H1 (cell line): ENCODE data around the gene PRRG1. TPM values are rescaled to one million over a fixed set of nuclear protein-coding genes. Genes with fewer than 3 reads are reported as not detected.

Source experiments
- CTCF ChIA-PET: fragments of 300-600 bp; sonication (Branson Sonifier 250); formaldehyde crosslinking; loops from one replicate; lab custom pipeline; 2021; ENCODE audit not compliant: partially characterized antibody; lab: Charles Lee
- POLR2A ChIA-PET: fragments of 300-600 bp; sonication (Branson Sonifier 250); formaldehyde crosslinking; loops from one replicate; lab custom pipeline; 2021; ENCODE audit warnings: inconsistent platforms; ENCODE audit not compliant: partially characterized antibody; lab: Charles Lee
- DNase-seq, 2 experiments: peaks; one replicate each; pipeline versions ENCODE4 v3.0.0 to v3.0.0-alpha.2; 2010 to 2022; ENCODE audit warnings: low spot score in 2 of 2, low read depth in 1 of 2, mixed read lengths in 1 of 2
- FAIRE-seq: peaks from 2 replicates; lab custom pipeline; 2011; peaks lifted over from hg19 to GRCh38; lab: Jason Lieb, UNC
- H2AFZ ChIP-seq: 2 replicates; pipeline ENCODE4 v1.8.1; 2012; ENCODE audit warnings: low read length, inconsistent platforms
- H2AK5ac ChIP-seq: 2 replicates; pipeline ENCODE4 v1.6.1; 2013; ENCODE audit warnings: low read depth, low read length
- H2BK120ac ChIP-seq: replicated peaks from 2 replicates; pipeline ENCODE3; 2013; ENCODE audit warnings: low read depth, low read length, inconsistent platforms
- H2BK12ac ChIP-seq: 2 replicates; pipeline ENCODE4 v1.6.1; 2013; ENCODE audit warnings: low read depth, low read length
- H2BK15ac ChIP-seq: 2 replicates; pipeline ENCODE4 v1.6.1; 2013; ENCODE audit warnings: low read length
- H2BK20ac ChIP-seq: 2 replicates; pipeline ENCODE4 v1.6.1; 2013; ENCODE audit warnings: low read length
- H2BK5ac ChIP-seq: 2 replicates; pipeline ENCODE4 v1.6.1; 2013; ENCODE audit warnings: low read depth, low read length
- H3K14ac ChIP-seq: 2 replicates; pipeline ENCODE4 v1.6.1; 2013; ENCODE audit warnings: inconsistent platforms; ENCODE audit not compliant: insufficient read length
- H3K18ac ChIP-seq: 2 replicates; pipeline ENCODE4 v1.6.1; 2013; ENCODE audit warnings: low read length; ENCODE audit errors: extremely low read depth
- H3K23ac ChIP-seq: 2 replicates; pipeline ENCODE4 v1.6.1; 2013; ENCODE audit warnings: inconsistent platforms; ENCODE audit not compliant: insufficient read length
- H3K23me2 ChIP-seq: 2 replicates; pipeline ENCODE4 v1.6.1; 2013; ENCODE audit warnings: low read depth, low read length
- H3K27ac ChIP-seq: 2 replicates; pipeline ENCODE4 v1.6.1; 2011; ENCODE audit warnings: low read depth, low read length, inconsistent platforms
- H3K27me3 ChIP-seq, 4 experiments: replicated peaks in 1 of 4; 1 replicate in 1 of 4; 2 replicates in 3 of 4; pipeline versions ENCODE4 v1.6.1 to v1.8.1; 2011 to 2013; ENCODE audit warnings: low read length in 3 of 4, mild to moderate bottlenecking in 3 of 4, inconsistent platforms in 2 of 4, mixed read lengths in 2 of 4, moderate library complexity in 1 of 4; ENCODE audit not compliant: control insufficient read depth in 3 of 4, insufficient read depth in 3 of 4; ENCODE audit errors: extremely low read depth in 1 of 4
- H3K36me3 ChIP-seq, 4 experiments: 2 replicates each; pipeline versions ENCODE4 v1.6.1 to v1.8.1; 2011 to 2013; ENCODE audit warnings: mild to moderate bottlenecking in 4 of 4, low read length in 3 of 4, moderate library complexity in 2 of 4, control low read depth in 1 of 4, inconsistent platforms in 1 of 4; ENCODE audit not compliant: insufficient read depth in 4 of 4, control insufficient read depth in 2 of 4
- H3K4ac ChIP-seq: replicated peaks from 2 replicates; pipeline ENCODE3; 2013; ENCODE audit warnings: low read length, low read depth, mixed read lengths, inconsistent platforms; ENCODE audit not compliant: insufficient read length
- H3K4me1 ChIP-seq, 4 experiments: replicated peaks in 1 of 4; 1 replicate in 1 of 4; 2 replicates in 3 of 4; pipeline versions ENCODE4 v1.6.1 to v1.8.1; 2011 to 2013; ENCODE audit warnings: low read length in 3 of 4, inconsistent platforms in 2 of 4, mixed read lengths in 1 of 4; ENCODE audit not compliant: insufficient read depth in 4 of 4, control insufficient read depth in 3 of 4
- H3K4me2 ChIP-seq, 2 experiments: 2 replicates each; pipeline versions ENCODE4 v1.6.1 to v1.8.1; 2011 to 2013; ENCODE audit warnings: low read depth in 2 of 2, low read length in 2 of 2, control low read depth in 1 of 2, inconsistent platforms in 1 of 2, mild to moderate bottlenecking in 1 of 2; ENCODE audit not compliant: insufficient read depth in 1 of 2
- H3K4me3 ChIP-seq, 4 experiments: fragments of 200-600, 300-600 bp in 1 of 4; sonication (generic), shearing (Covaris generic), sonication (Bioruptor Twin) in 1 of 4; 2 replicates each; pipeline versions ENCODE4 v1.5.1 to v1.8.1; 2011 to 2016; ENCODE audit warnings: low read length in 4 of 4, low read depth in 3 of 4, control low read depth in 2 of 4, inconsistent platforms in 2 of 4, mild to moderate bottlenecking in 2 of 4, mixed read lengths in 1 of 4, moderate library complexity in 1 of 4; ENCODE audit not compliant: insufficient read depth in 2 of 4; ENCODE audit errors: extremely low read depth in 1 of 4
- H3K56ac ChIP-seq: replicated peaks from 2 replicates; pipeline ENCODE3; 2013; ENCODE audit warnings: low read depth, mild to moderate bottlenecking, mixed read lengths, low read length, inconsistent platforms; ENCODE audit not compliant: insufficient read length
- H3K79me1 ChIP-seq: 2 replicates; pipeline ENCODE4 v1.6.1; 2013; ENCODE audit warnings: low read depth, low read length, control low read depth
- H3K79me2 ChIP-seq, 2 experiments: 2 replicates each; pipeline versions ENCODE4 v1.6.1 to v1.8.1; 2012 to 2013; ENCODE audit warnings: low read length in 2 of 2, mild to moderate bottlenecking in 2 of 2, inconsistent platforms in 1 of 2; ENCODE audit not compliant: insufficient read depth in 2 of 2, control insufficient read depth in 1 of 2
- H3K9ac ChIP-seq, 4 experiments: replicated peaks in 1 of 4; 1 replicate in 1 of 4; 2 replicates in 3 of 4; pipeline versions ENCODE4 v1.6.1 to v1.8.1; 2011 to 2013; ENCODE audit warnings: low read depth in 3 of 4, low read length in 3 of 4, control low read depth in 2 of 4, mild to moderate bottlenecking in 2 of 4, moderate library complexity in 2 of 4, inconsistent platforms in 1 of 4; ENCODE audit errors: extremely low read depth in 1 of 4
- H3K9me3 ChIP-seq, 2 experiments: 2 replicates each; pipeline versions ENCODE4 v1.6.1 to v1.8.1; 2012 to 2013; ENCODE audit warnings: mild to moderate bottlenecking in 2 of 2, moderate library complexity in 2 of 2, control low read depth in 1 of 2, inconsistent platforms in 1 of 2, low read depth in 1 of 2, low read length in 1 of 2, mixed read lengths in 1 of 2; ENCODE audit not compliant: insufficient read depth in 2 of 2
- H4K20me1 ChIP-seq, 2 experiments: replicated peaks in 1 of 2; 2 replicates each; pipeline versions ENCODE3 to v1.8.1; 2011 to 2013; ENCODE audit warnings: inconsistent platforms in 2 of 2, low read length in 2 of 2, mild to moderate bottlenecking in 1 of 2; ENCODE audit not compliant: insufficient read depth in 2 of 2, control insufficient read depth in 1 of 2
- H4K5ac ChIP-seq: 2 replicates; pipeline ENCODE4 v1.6.1; 2013; ENCODE audit warnings: low read length, low read depth, mixed read lengths, inconsistent platforms; ENCODE audit not compliant: insufficient read length
- H4K8ac ChIP-seq: 2 replicates; pipeline ENCODE4 v1.8.0; 2013; ENCODE audit warnings: mild to moderate bottlenecking, moderate library complexity, low read length, inconsistent platforms; ENCODE audit not compliant: insufficient read depth; ENCODE audit errors: extremely low read depth
- H4K91ac ChIP-seq: replicated peaks from 2 replicates; pipeline ENCODE3; 2013; ENCODE audit warnings: low read length, mixed read lengths, inconsistent platforms; ENCODE audit not compliant: insufficient read length
- BACH1 ChIP-seq: IDR thresholded peaks from 2 replicates; pipeline ENCODE4 v1.6.1; 2012; ENCODE audit warnings: low read length, improper control_type of control experiment
- GTF2F1 ChIP-seq: IDR thresholded peaks from 2 replicates; pipeline ENCODE4 v1.6.1; 2012; ENCODE audit warnings: low read depth, low read length, improper control_type of control experiment, borderline replicate concordance
- KDM1A ChIP-seq: fragments of 200-600, 300-600 bp; sonication (generic); IDR thresholded peaks from 2 replicates; pipeline ENCODE4 v1.7.1; 2016; ENCODE audit warnings: mild to moderate bottlenecking, low read length, borderline replicate concordance
- RBBP5 ChIP-seq: IDR thresholded peaks from 2 replicates; pipeline ENCODE4 v1.7.1; 2012; ENCODE audit warnings: low read depth, mild to moderate bottlenecking, inconsistent platforms, low read length, moderate library complexity, borderline replicate concordance
- SIRT6 ChIP-seq: IDR thresholded peaks from one replicate; pipeline ENCODE4 v1.7.1; 2012; ENCODE audit warnings: low read length, inconsistent platforms
- SP4 ChIP-seq: IDR thresholded peaks from 2 replicates; pipeline ENCODE4 v1.6.1; 2012; ENCODE audit warnings: low read length, inconsistent platforms
- TEAD4 ChIP-seq: IDR thresholded peaks from 2 replicates; pipeline ENCODE4 v1.6.1; 2012; ENCODE audit warnings: low read depth, low read length, inconsistent platforms, mixed read lengths
- WGBS, 2 experiments: shearing (Covaris generic) in 1 of 2; methylation state at CpG; one replicate each; pipeline versions ENCODE4 v1.1.6 to v1.1.7; 2013 to 2015; ENCODE audit warnings: low lambda C conversion rate in 2 of 2, mixed read lengths in 2 of 2, inconsistent platforms in 1 of 2, low coverage in 1 of 2, missing lambda C conversion rate in 1 of 2; ENCODE audit not compliant: insufficient replicate concordance in 2 of 2, insufficient coverage in 1 of 2, insufficient read length in 1 of 2; ENCODE audit errors: extremely low coverage in 1 of 2, missing lambda C conversion rate in 1 of 2; 5-methylcytosine and 5-hydroxymethylcytosine counted together
- polyA plus RNA-seq, 7 experiments: library from polyadenylated mRNA; depleted of rRNA in 3 of 7; stranded (reverse) in 5 of 7; unstranded in 2 of 7; fragments of >200 nt in 5 of 7; fragments of 200-250 nt in 2 of 7; gene quantifications; 1 replicate in 5 of 7; 2 replicates in 1 of 7; 4 replicates in 1 of 7; pipeline versions ENCODE4 v1.2.1 to v1.2.3, GENCODE V29; 2011 to 2013; ENCODE audit warnings: missing spikeins in 2 of 7, mixed read lengths in 2 of 7
- total RNA-seq: library from RNA; stranded (reverse); fragmentation: NEBNext Ultra II Directional; extraction: Animal tissue kit (Norgen Biotek cat#: 25700); gene quantifications from 2 replicates; pipeline ENCODE4 v1.2.1, GENCODE V29; 2021
- TF ChIP-seq, protein P1 (sequence below), 3 experiments: IDR thresholded peaks; 1 replicate in 2 of 3; 2 replicates in 1 of 3; pipeline versions ENCODE4 v1.5.1 to v1.6.1; 2011; ENCODE audit warnings: low read length in 3 of 3, mild to moderate bottlenecking in 3 of 3, inconsistent platforms in 2 of 3, low read depth in 1 of 3, moderate library complexity in 1 of 3; ENCODE audit not compliant: insufficient read depth in 1 of 3; ENCODE audit errors: control extremely low read depth in 1 of 3

Gene PRRG1
- total and polyA plus RNA-seq, 2 of the 8 experiments (the other 6 are each of a cell fraction or from before 2014, with no cell fraction given): 10.2 to 10.5 TPM

DNA sequence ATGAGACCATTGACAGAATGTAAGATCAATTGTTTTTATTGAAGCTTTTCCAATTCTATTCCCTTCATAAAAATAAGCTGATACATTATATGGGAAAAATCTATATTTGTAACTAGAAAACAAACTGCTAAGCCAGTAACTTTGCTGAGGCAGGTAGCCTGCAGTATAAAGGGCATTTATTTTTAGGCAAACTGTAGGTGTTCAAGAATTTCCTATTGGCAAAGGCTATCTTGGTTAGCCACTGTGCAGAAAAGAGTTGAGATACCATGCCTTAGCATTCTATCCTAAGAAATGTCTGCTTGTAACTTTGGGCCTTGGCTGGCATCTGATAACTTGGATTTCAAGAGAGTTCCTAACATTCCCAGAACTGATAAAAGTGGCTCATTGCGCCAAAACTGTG lies 18.5 kb upstream of the PRRG1 start:
- Histone ChIP-seq H4K20me1 (no peaks in the 10 kb centered on the region), H3K4me2 (no peak overlapping the region), H4K8ac (no peak overlapping the region), H3K4ac (no peak overlapping the region), H2AK5ac (no peak overlapping the region), H4K5ac (no peak overlapping the region), H2BK20ac (no peak overlapping the region), H3K9me3 (no peaks in the 10 kb centered on the region), H2BK12ac (no peak overlapping the region), H3K23me2 (no peaks in the 10 kb centered on the region), H3K4me3 (no peak overlapping the region), H2BK15ac (no peak overlapping the region), H3K56ac (no peak overlapping the region), H3K27me3 (no peaks in the 10 kb centered on the region), H2BK5ac (no peak overlapping the region), H3K27ac (no peak overlapping the region), H3K14ac (no peak overlapping the region), H3K23ac (no peak overlapping the region), H4K91ac (no peak overlapping the region), H3K4me1 (no peaks in the 10 kb centered on the region), H3K79me2 (no peaks in the 10 kb centered on the region), H3K9ac (no peak overlapping the region), H3K18ac (no peak overlapping the region), H2BK120ac (no peak overlapping the region), H3K79me1 (no peaks in the 10 kb centered on the region), H2AFZ (no peak overlapping the region), H3K36me3 (no peaks in the 10 kb centered on the region)
- ChIA-PET POLR2A (no interaction called here), CTCF (no interaction called here)
- no peak for FAIRE-seq
- DNase-seq: no peak
- WGBS, 2 experiments: 100% methylated on average over 1 of the region's 1 CpG; no CpG with 5 or more reads in 1 of the 2 experiments
- TF ChIP-seq SIRT6: no peak
- no peak for TF ChIP-seq SP4
- no peak for TF ChIP-seq RBBP5
- no peak for TF ChIP-seq BACH1
- TF ChIP-seq GTF2F1: no peak
- no peak for TF ChIP-seq KDM1A
- TF ChIP-seq, protein P1, sequence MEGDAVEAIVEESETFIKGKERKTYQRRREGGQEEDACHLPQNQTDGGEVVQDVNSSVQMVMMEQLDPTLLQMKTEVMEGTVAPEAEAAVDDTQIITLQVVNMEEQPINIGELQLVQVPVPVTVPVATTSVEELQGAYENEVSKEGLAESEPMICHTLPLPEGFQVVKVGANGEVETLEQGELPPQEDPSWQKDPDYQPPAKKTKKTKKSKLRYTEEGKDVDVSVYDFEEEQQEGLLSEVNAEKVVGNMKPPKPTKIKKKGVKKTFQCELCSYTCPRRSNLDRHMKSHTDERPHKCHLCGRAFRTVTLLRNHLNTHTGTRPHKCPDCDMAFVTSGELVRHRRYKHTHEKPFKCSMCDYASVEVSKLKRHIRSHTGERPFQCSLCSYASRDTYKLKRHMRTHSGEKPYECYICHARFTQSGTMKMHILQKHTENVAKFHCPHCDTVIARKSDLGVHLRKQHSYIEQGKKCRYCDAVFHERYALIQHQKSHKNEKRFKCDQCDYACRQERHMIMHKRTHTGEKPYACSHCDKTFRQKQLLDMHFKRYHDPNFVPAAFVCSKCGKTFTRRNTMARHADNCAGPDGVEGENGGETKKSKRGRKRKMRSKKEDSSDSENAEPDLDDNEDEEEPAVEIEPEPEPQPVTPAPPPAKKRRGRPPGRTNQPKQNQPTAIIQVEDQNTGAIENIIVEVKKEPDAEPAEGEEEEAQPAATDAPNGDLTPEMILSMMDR (IDR thresholded peaks at IDR 0.05; ENCODE audit: control extremely low read depth in 1 of 3, insufficient read depth in 1 of 3, low read depth in 1 of 3, low read length in 3 of 3): no peak
- TF ChIP-seq TEAD4: no peak
